K562 (cell line): Measurements from ENCODE around the gene NRSN2. TPM values are rescaled to one million over a fixed set of nuclear protein-coding genes. Genes with fewer than 3 reads are reported as not detected.

Source experiments
- GABPA ChIP-seq: fragments of 200-800 bp; sonication (Bioruptor generic); conservative IDR thresholded peaks from 2 replicates; pipeline ENCODE4 v1.6.1; 2016; ENCODE audit warnings: low read depth, missing genetic modification characterization, missing compliant biosample characterization
- MECOM ChIP-seq: fragments of 250-450 bp; sonication (Bioruptor Pico); IDR thresholded peaks from 2 replicates; pipeline ENCODE4 v1.8.0; 2022; ENCODE audit warnings: inconsistent platforms
- MED1 ChIP-seq: sonication (generic); formaldehyde crosslinking; IDR thresholded peaks from 2 replicates; pipeline ENCODE4 v1.8.1; 2023; ENCODE audit warnings: missing genetic modification reagents, borderline replicate concordance
- NCOA2 ChIP-seq, 2 experiments: fragments of 450-650 bp; IDR thresholded peaks; 2 replicates each; pipeline ENCODE4 v1.6.1; 2018; ENCODE audit warnings: mild to moderate bottlenecking in 2 of 2, moderate library complexity in 1 of 2; ENCODE audit not compliant: partially characterized antibody in 2 of 2
- PTRF ChIP-seq: fragments of 450-650 bp; IDR thresholded peaks from 2 replicates; pipeline ENCODE4 v1.6.1; 2016; ENCODE audit warnings: mild to moderate bottlenecking, missing genetic modification characterization, missing compliant biosample characterization
- VEZF1 ChIP-seq: fragments of 200-800 bp; sonication (Bioruptor generic); IDR thresholded peaks from 2 replicates; pipeline ENCODE4 v1.6.1; 2017; ENCODE audit warnings: missing genetic modification characterization, missing compliant biosample characterization
- ZBTB49 ChIP-seq: sonication (generic); formaldehyde crosslinking; IDR thresholded peaks from 2 replicates; pipeline ENCODE4 v1.8.0; 2022; ENCODE audit warnings: missing genetic modification reagents, mild to moderate bottlenecking, borderline replicate concordance
- ZBTB5 ChIP-seq: fragments of 450-650 bp; IDR thresholded peaks from 2 replicates; pipeline ENCODE4 v1.6.1; 2017; ENCODE audit warnings: antibody characterized with exemption
- ZNF41 ChIP-seq: fragments of 250-450 bp; sonication (Bioruptor Pico); conservative IDR thresholded peaks from 2 replicates; pipeline ENCODE4 v1.4.0; 2020; ENCODE audit warnings: mild to moderate bottlenecking
- ZNF431 ChIP-seq: sonication (generic); formaldehyde crosslinking; IDR thresholded peaks from 2 replicates; pipeline ENCODE4 v1.8.0; 2022; ENCODE audit warnings: mild to moderate bottlenecking, missing genetic modification reagents
- ZNF449 ChIP-seq: fragments of 250-450 bp; sonication (Bioruptor Pico); IDR thresholded peaks from 2 replicates; pipeline ENCODE4 v1.8.0; 2022; ENCODE audit warnings: moderate library complexity, mild to moderate bottlenecking, inconsistent platforms
- ZNF518B ChIP-seq: fragments of 250-450 bp; sonication (Bioruptor Pico); IDR thresholded peaks from 2 replicates; pipeline ENCODE4 v1.5.0; 2021; ENCODE audit warnings: mild to moderate bottlenecking, moderate library complexity
- polyA plus RNA-seq, 8 experiments: library from polyadenylated mRNA; depleted of rRNA in 4 of 8; stranded (reverse) in 5 of 8; unstranded in 3 of 8; fragments of >200 nt; fragmentation: Nextera tagmentation in 2 of 8; fragmentation: Illumina TruSeq in 1 of 8; extraction: Ambion mirVana in 2 of 8; extraction: Trizol in 1 of 8; gene quantifications; 2 replicates each; pipeline versions ENCODE4 v1.2.1 to v1.2.3, GENCODE V29; 2011 to 2014; ENCODE audit warnings: inconsistent platforms in 1 of 8, missing spikeins in 1 of 8
- total RNA-seq, 7 experiments: library from RNA; depleted of rRNA in 6 of 7; stranded (reverse); fragments of >200 nt in 6 of 7; fragmentation: Illumina TruSeq in 2 of 7; extraction: Trizol in 2 of 7; gene quantifications; 2 replicates each; pipeline versions ENCODE4 v1.2.1 to v1.2.3, GENCODE V29; 2011 to 2021; ENCODE audit warnings: low replicate concordance in 1 of 7

NRSN2 gene
- total and polyA plus RNA-seq, 9 of the 15 experiments (the other 6 are each of a cell fraction or from before 2014, with no cell fraction given) = 7.5 to 29.7 (median 11.1) TPM

- TF ChIP-seq ZBTB5 (0 out of 2 replicates have a peak, but pooled peaks have one; percentile 58), ZNF431 (CRISPR knock-in tag) (no peak), ZBTB49 (CRISPR knock-in tag) (no peak), ZNF518B (CRISPR knock-in tag) (no peak), ZNF41 (CRISPR knock-in tag) (no peak), ZNF449 (peak; percentile 61; the same call in 1 of the 2 replicates), VEZF1 (peak; percentile 85), GABPA (tag) (peak; percentile 58), NCOA2 (IDR thresholded peaks at IDR 0.05; ENCODE audit: partially characterized antibody in 2 of 2) (no peak), MED1 (CRISPR knock-in tag) (no peak), PTRF (tag) (0 out of 2 replicates have a peak, but pooled peaks have one; percentile 3), MECOM (no peak)
Measured at GRCh38 chr20:371755-372542, 25.0 kb downstream of the NRSN2 start (continued).
